ENCODE results near the gene EFCAB9.
"Not testable (repeated sequence)": the region's sequence is repeated elsewhere in the genome, so short reads cannot be mapped to it uniquely, and the experiment has no call there.

The EFCAB9 gene

DNA sequence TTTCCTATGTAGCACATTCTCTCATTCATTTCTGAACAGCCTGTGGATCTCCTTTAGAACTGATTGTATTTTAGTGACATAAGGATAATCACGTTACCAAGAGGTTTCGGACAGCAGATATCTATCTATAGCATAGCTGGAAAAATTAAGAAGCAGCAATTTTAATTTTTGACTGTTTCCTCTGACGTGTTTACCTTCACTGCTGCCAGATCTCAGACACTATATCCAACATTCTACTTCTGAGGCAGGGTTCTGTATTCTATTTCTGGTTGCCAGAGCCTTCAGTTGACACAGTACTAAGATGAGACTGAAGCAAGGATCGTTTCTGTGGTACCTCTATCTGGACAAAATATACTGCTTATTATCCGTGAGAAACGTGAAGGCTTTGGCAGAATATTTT lies at the start of gene EFCAB9:
TSS of gene EFCAB9 (plus strand) at position 301 of the 400 bp plus-strand sequence. CDS start at position 302, 1 bp downstream.
- no peak for DNase-seq

DNA sequence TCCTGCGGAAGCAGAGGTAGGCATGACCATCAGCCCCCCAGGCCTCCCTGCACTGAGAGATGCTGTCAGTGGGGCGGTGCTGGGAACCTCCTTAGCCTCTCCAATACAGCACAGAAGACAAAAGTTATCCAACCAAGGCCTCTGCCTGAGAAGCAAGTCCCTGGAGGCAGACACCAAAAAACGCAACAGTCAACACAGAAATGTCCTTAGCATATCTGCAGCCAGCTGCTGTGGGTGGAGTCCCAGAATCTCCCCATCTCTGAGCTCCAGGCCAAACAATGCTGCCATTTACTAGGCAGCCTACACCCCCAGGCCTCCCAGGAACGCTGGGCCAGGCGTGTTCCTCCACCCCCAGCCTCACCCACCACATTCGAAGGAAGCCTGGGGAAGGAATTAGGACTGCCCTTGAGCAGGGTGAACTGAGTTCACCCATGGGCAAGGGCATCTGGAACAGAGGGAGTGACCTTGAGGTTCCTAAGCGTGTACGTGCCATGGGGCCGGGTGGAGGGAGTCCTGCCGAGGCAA lies 49.6 kb upstream of the EFCAB9 start:
- no peak for DNase-seq

DNA sequence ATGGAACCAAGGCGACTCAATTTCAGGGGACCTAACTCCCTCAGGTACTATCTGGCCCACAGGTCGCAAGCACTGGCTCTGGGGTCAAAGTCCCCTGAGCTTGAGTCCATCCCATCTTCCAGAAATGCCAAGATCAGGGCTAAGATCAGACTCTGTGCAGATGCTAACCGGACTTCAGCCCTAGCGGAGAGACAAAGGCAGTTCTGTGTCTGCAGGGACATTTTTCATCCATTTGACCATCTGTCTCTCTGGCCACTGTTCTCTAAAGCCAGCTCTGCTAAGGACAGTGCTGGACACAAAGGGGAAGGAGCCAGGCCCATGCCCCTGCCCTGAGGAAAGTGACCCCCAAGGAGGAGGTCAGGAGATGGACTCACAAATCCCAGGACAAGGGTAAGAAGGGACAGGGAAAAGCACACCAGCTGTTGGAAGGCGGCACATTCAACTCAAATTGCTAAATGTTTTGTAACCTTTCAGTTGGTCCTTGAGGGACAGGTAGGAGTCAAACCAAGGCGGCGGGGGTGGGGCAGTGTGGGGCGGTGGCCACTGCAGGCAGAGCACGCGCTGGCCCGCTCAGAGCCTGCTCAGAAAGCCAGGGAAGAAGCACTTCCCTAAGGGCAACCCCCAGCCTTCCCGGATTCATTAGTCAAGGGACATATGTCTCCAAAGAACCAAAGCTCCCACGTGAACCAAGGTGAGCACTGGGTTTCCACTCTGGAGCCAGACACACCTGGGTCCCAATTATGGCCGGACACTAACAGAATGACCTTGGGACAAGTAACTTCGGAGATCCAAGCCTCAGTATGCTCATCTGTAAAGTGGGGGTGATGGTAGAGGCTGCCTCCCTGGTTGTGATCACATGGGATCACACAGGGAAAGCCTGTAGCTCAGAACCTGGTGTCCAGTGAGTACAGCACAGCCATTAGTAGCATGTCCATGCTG lies 48.8 kb upstream of the EFCAB9 start:
- no peak for DNase-seq

DNA sequence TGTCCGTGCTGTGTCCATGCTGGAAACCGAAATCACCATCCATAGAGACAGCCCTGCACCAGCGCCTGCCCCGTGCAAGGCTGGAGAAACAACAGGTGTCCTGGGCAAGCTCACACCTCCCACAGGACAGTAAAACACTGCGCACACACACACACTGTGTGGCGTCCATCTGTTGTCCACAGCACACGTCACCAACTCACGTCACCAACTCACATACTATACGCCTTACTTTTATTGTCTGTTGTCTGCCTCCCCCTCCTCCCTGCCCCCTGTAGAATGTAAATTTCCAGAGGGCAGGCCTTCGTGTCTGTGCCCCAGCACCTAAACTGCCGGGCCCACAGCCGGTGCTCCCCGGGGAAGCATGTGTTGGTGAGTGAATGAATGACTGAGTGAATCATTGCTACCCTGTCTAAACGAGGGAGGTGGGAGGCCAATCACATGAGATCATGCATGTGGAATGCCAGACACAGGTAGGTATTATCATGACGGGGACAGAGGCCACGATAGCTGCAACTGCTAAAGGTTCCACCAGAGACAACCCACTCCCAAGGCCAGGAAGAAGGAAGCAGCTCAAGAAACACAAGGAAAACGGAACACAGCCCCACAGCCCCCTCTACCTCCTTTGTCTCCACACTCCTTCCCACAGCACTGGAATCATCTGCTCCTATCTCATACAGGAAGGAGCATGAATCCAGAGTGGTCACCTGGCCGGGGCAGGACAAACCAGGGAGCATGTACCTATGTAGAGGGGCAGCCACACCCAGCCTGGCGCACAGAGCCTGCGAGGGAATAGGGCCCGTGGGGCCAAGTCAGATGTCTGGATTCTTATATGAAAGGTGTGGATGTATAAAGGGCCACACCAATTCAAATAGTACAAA lies 47.9 kb upstream of the EFCAB9 start:
- DNase-seq = no peak

DNA sequence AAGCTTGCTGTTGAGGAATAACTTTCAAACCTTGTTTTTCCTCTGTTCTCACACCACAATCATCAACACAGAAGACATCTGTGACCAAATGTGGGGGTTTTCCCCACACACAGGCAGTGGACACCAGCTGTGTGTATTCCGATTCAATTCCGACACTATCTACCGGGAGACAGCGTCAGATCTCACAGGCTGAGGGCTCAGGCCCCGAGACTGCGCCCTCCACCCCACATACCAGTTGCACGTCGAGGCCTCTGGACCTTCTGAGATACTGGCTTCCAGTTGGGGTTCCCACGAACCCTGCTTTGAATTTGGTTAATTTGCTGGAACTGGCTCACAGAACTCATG lies 47.3 kb upstream of the EFCAB9 start:
- DNase-seq = no peak

DNA sequence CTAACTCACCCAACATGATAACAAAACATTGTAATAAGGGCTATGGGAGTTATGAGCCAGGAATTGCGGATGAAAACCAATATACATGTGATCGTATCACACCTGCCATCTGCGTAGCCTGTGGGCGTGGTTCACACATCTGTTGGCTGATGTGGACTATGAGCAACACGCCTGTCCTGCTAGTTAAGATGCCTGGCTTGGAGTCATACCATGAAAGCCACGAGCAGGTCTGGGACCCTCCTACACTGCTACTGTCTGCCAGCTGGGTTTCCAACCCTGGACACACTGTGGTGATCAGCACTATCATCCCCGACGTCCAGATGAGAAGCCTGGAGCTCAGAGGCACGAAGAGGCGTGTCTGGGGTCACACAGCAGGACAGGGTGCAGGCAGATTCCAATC lies 46.1 kb upstream of the EFCAB9 start:
- no peak for DNase-seq

DNA sequence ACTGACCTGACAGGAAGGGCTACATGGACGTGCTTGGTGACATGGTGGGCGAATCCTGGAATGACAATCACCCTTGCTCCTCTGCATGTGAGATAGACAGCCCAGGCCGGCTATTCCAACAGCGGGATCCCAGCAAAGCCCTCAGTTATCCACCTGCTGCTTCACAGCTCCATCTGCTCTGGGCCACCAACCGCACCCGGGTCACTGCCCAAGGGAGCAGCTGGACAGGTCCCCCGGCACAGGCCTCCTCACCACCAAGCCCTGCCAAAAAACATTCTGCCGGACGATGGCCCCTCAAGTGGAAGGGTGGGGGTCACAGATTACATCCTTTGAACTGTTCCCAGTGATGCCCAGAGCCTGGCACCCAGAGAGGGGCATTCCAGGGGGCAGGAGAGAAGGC lies 45.6 kb upstream of the EFCAB9 start:
- DNase-seq = no peak

DNA sequence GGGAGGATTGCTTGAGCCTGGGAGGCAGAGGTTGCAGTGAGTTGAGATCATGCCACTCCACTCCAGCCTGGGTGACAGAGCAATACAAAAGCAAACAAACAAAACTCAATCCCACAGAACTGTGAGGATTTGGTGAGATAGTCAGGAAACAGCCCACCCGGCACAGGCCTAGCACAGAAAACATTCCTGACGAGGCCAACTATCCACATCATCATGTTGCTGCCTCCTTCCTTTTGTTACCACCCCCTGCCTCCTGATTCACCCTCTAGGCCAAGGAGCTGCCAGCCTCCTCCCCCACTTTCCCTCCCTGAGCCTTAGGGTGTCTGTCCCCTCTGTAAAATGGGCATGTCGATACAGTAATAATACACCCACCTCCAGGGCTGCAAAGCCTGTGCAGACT lies 44.9 kb upstream of the EFCAB9 start:
- no peak for DNase-seq

DNA sequence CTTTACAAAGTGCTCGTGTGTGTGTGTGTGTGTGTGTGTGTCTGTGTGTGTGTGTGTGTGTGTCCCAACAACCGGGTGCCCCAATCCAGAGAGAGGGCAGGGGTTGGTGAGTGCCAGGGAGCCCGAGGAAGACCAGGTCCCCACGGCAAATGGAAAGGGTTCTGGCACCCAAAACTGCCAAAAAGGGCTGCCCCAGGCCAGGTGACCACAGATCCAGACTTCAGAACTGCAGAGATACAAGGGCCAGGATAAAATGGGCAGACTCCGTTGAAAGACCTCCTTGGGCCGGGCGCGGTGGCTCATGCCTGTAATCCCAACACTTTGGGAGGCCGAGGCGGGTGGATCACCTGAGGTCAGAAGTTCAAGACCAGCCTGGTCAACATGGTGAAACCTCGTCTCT lies 44.5 kb upstream of the EFCAB9 start:
- DNase-seq = not testable (repeated sequence)

DNA sequence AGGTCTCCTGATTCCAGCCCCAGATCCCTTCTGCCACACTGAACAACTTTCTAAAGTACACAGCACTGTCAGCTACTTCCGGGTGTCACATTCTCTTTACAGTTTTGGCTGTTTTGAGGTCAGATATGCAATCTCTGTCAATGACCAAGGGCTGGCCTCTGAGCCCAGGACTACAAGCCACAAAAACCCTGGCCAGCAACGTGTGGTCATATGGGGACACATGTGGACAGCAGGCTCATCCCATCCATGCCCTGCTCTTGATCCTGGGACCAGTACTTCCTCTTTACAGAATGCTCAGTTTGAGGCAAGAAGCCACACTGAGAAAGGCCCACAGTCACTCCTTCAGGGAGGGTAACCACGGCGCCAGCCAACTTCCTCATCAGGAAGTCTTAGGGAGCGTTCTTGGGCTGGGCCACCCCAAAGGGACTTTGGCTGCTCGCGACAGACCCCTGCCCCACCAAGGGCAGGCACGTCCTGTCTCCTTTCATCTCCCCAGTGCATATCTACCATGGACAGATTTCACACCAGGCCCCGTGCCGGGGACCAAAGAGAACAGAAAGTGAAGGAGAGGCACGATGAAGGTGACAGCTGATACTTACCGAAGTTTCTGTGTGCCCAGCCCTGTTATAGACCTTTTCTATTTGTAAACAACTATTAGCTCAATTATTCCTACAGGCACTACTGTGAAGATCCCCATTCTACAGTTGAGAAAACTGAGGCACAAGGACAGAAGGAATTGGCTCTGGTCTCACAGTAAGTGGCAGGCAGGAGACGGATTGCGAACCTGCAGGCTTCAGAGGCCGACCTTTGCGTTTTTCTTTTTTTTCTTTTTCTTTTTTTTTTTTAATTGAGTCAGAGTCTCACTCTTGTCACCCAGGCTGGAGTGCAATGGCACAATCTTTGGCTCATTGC lies 43.2 kb upstream of the EFCAB9 start:
- no peak for DNase-seq

DNA sequence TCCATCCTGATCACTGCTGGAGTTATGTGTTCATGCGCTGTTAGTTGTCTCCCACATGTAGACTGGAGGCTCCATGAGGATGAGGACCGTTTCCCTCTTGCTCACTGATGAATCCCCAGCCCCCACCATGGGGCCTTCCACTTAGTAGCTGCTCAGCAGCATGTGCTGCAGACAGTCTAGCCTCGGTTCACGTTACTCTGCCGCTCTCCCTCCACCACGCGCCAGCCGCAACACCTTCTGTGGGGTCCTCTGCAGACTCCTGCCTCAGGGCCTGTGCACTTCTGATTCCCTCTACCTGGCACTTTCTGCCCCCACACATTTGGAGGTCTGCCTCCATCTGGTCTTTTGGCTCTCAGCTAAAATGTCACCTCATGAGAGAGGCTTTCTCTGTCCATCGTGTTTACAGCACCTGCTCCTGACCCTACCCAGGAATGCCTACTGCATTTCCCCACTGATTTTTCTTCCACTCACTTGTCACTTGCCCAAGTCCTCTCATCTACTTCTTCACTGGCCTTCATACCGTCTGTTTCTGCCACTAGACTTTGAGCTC lies 42.2 kb upstream of the EFCAB9 start:
- DNase-seq = no peak

DNA sequence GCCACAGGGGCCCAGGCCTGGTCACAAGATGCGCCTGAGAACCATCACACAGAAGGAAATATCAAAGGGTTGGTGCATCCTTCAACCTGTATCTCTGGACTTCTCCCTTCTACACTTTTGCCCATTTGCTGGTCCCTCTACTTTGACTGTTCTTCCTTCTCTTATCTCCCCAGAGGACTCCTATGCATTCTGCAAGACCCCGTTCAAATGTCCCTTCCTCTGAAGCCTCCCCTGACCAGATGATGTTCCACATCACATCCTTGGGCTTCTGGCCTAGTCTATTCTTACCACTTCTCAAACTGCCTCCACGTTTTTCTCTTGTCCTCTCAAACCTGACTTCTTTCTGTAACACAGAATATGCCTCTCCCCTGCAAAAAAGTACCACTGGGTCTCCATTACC lies 40.3 kb upstream of the EFCAB9 start:
- no peak for DNase-seq

DNA sequence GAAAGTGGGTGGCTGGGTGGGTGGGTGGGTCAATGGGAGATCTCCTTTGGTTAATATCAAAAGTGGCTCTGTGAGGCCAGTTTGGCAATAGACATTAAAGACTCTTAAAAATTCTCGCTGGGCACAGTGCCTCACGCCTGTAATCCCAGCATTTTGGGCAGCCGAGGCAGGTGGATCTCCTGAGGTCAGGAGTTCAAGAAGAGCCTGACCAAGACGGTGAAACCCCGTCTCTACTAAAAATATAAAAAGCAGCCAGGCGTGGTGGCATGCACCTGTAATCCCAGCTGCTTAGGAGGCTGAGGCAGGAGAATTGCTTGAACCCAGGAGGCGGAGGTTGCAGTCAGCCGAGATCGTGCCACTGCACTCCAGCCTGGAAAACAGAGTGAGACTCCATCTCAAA lies 38.9 kb upstream of the EFCAB9 start:
- not testable (repeated sequence) for DNase-seq

DNA sequence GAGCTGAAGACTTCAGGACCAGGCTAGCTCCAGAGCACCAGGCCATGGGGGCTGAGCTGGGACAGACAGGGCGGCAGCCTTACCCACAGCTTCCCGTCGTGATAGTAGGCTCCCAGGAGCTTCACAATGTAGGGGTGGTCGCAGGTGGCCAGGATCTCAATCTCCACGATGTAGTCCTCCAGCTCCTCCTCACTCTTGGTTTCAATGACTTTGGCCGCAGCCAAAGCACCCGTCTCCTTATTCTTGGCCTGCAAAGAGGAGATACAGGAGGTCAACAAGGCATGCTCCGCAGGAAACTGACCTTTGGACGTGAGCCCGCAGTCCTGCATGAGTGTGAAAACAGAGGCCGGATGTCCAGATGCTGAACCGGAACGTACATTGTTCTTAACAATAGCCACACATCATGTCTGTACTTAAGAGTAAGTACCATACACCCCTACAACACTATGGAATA lies 37.4 kb upstream of the EFCAB9 start:
- no peak for DNase-seq

DNA sequence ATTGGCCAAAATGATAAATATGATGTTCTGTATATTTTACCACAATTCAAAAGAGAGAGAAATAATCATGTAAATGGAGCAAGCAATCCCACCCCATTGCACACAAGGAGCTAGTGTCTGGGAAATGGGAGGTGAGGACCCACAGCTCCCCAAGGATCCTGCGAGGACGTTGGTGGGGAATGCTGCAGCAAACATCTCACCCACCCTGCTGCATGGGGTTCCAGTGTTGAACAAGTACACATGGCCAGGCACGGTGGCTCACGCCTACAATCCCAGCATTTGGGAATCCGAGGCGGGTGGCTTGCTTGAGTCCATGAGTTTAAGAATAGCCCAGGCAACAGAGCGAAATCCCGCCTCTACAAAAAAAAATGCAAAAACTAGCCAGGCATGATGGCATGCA lies 35.0 kb upstream of the EFCAB9 start:
- DNase-seq = no peak

DNA sequence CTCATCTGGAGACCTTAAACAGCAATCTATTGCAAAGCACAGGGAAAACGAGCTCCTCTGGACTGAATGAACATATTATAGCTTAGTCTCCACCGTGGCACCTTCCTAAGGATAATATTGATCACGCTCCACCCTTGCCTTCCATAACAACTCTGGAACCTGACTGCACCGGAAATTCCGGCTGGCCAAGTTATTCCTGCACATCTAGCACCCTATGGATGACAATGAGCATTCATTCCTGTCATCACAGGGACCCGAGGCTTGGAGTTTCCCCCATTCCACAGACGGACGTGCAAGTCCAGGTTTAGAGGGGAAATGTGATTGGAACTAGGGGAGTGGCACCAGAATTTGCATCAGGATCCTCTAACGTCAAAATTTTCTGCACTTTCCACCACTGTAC lies 33.5 kb upstream of the EFCAB9 start:
- DNase-seq = no peak

DNA sequence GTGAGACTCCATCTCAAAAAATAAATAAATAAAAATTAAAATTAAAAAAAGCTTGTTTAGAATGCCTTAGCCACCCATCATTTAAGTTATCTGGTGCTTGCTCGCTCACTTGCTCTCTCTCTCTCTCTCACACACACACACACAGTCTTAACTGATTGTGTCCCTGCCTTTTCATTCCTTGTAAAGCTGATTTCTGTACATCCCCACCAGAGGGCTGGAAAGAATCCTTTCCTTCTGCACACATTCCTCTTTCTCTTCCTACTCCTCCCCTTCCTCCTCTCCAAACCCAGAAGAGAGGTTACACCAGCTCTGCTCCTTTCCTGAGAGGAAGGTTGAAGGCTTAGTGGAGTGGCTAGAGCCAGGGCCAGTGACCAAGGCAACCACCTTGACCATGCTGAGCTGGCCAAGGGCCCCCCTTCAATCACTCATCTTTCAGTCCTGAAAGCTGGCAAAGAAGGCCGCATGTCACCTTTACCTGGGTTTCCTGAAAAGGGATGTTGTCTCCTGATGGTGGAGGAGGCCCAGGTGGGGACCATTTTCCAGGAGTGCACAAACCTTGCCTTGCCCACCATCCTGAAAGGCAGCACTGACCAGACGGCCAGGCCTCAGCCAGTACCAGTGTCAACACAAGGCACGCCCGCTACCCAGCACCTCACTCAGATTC lies 31.5 kb upstream of the EFCAB9 start:
- DNase-seq = no peak

DNA sequence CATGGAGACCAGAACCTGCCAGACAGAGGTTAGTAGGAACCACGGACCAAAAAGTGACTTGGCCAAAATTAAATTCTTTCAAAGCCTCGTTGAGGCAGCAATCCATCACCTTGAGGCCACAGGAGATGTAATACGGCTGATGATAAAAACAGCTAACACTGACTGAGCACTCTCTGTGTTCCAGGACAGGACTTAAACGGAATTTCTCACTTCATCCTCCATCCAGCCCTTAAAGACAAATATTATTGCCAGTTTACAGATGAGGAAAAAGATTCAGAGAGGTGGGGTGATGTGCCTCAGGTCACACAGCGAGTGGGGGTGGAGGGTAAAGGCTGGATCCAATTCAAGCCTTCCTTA lies 31.0 kb upstream of the EFCAB9 start:
- DNase-seq = no peak

DNA sequence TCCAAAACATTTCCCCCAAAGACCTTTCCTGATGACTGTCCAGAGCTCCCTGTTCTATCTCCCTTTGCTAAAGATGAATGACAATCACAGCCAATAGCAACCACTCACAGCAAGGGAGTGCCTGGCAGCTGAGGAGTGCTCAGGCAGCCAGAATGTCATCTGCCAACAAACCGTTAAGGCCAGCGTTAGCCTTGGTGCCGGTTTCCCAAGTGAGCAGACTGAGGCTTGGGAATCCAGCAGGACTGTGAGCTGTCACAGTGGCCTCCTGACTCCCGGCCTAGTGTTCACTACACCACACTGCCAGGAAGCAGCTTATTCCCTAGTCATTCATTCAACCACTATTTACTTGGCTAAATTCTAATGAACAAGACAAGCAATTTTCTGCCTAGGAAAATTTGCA lies 30.6 kb upstream of the EFCAB9 start:
- DNase-seq = no peak

DNA sequence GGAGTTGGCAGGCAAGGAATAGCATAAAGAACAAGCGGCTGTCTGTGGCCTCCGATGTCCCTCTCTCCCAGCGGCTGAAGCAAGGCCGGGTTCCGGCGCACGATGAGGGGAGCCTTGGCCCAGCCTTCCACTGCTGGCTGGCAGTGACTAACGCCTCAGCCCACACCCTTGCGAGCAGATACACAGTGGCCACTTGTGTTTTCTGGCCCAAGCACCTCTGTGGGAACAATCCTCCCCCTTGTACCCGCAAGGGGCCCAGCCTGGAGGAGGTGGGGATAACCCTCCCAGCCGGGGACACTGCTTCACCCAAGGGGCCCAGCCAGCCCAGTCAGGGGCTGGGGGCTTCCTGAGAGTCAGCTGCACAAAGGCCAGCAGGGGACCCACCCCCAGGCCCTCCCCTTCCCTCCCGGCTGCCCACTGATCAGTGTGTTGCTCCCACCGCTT lies 29.2 kb upstream of the EFCAB9 start:
- no peak for DNase-seq

DNA sequence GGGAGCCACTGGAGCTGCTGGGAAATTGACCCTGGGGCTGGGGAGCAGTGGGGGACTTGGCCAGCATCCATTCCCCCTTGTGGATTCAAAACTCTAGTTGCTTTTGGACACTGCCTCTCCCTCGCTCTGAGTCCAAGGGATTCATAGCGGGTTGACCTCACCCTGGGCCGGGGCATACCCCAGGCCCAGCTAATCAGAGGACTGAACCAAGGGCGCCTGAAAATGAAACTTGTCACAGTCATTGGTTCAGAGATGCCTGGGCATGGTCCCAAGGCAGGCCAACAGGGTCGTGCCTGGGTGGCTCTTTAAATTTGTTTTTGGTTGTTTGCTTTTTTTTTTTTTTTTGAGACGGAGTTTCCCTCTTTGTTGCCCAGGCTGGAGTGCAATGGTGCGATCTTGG lies 28.5 kb upstream of the EFCAB9 start:
- DNase-seq = no peak

Data from NCI-H524 treated with DMSO at 0.1 percent for 48 hours (cell line).